ENCODE data around the gene SGF29.

- TF ChIP-seq RNF2 (IDR thresholded peaks at IDR 0.05; ENCODE audit: borderline replicate concordance, low read depth, low read length, missing control alignments, poor library complexity, severe bottlenecking) (no peak), YY1 (IDR thresholded peaks at IDR 0.05; ENCODE audit: low read depth, low read length) (no peak), TEAD4 (IDR thresholded peaks at IDR 0.05; ENCODE audit: low read depth, low read length) (no peak), HDAC6 (IDR thresholded peaks at IDR 0.05; ENCODE audit: low read depth, low read length) (no peak), POLR2AphosphoS5 (IDR thresholded peaks at IDR 0.05; ENCODE audit: low read depth, low read length) (no peak)
Observed at GRCh38 chr16:28524681-28525171, 29.0 kb upstream of the SGF29 start.

Data from H1 (cell line).